Measurements from ENCODE around the gene NAT10.

The NAT10 gene

GRCh38 chr11:34161812-34162492, 56.5 kb downstream of the NAT10 start:
- no peak overlapping the region for H3K27ac ChIP-seq
- no peak for TF ChIP-seq CTCF (conservative IDR thresholded peaks at IDR 0.05; ENCODE audit: low read depth)
- DNase-seq (ENCODE audit: low spot score) = no peak
- POLR2A ChIA-PET (ENCODE audit: low non-redundant PET) = no interaction called here
- CTCF ChIA-PET = interaction anchor here (0.5 kb wide), 1 partner anchor 145 kb away, joined by 3 read pairs; no protein-coding TSS in a partner anchor

GRCh38 chr11:34162493-34162820, 57.0 kb downstream of the NAT10 start:
- no peak for DNase-seq (ENCODE audit: low spot score)
- CTCF ChIA-PET = no interaction called here
- no peak for TF ChIP-seq CTCF (conservative IDR thresholded peaks at IDR 0.05; ENCODE audit: low read depth)
- no peak overlapping the region for H3K27ac ChIP-seq
- POLR2A ChIA-PET (ENCODE audit: low non-redundant PET) = no interaction called here

GRCh38 chr11:34162856-34163255, 57.4 kb downstream of the NAT10 start:
- ChIA-PET POLR2A (ENCODE audit: low non-redundant PET) (no interaction called here), CTCF (no interaction called here)
- no peak overlapping the region for H3K27ac ChIP-seq
- TF ChIP-seq CTCF (conservative IDR thresholded peaks at IDR 0.05; ENCODE audit: low read depth) = no peak
- no peak for DNase-seq (ENCODE audit: low spot score)

GRCh38 chr11:34165121-34165520, 59.7 kb downstream of the NAT10 start:
- TF ChIP-seq CTCF (conservative IDR thresholded peaks at IDR 0.05; ENCODE audit: low read depth) = no peak
- no peak overlapping the region for H3K27ac ChIP-seq
- ChIA-PET CTCF (interaction anchor here (0.8 to 1.6 kb wide), 3 partner anchors 9 to 303 kb away, joined by 4 to 9 read pairs (median 7); no protein-coding TSS in a partner anchor), POLR2A (ENCODE audit: low non-redundant PET) (no interaction called here)
- no peak for DNase-seq (ENCODE audit: low spot score)

GRCh38 chr11:34165786-34166555, 60.5 kb downstream of the NAT10 start:
- peak overlapping the region; percentile 25 for H3K27ac ChIP-seq
- CTCF ChIA-PET = interaction anchor here (0.9 to 1.6 kb wide), 3 partner anchors 8 to 302 kb away, joined by 3 to 7 read pairs (median 4); no protein-coding TSS in a partner anchor
- peak; percentile 57 for DNase-seq (ENCODE audit: low spot score)
- TF ChIP-seq CTCF (conservative IDR thresholded peaks at IDR 0.05; ENCODE audit: low read depth) = no peak
- POLR2A ChIA-PET (ENCODE audit: low non-redundant PET) = no interaction called here

- no peak for DNase-seq (ENCODE audit: low spot score)
- CTCF ChIA-PET = interaction anchor here (1.0 kb wide), 1 partner anchor 7 kb away, joined by 3 read pairs; no protein-coding TSS in a partner anchor
- no peak overlapping the region for H3K27ac ChIP-seq
- POLR2A ChIA-PET (ENCODE audit: low non-redundant PET) = no interaction called here
- no peak for TF ChIP-seq CTCF (conservative IDR thresholded peaks at IDR 0.05; ENCODE audit: low read depth)
Measured at GRCh38 chr11:34166806-34167740, 61.6 kb downstream of the NAT10 start.

All from RWPE1 (cell line).